ENCODE measurements around the gene SIK1.
"Not testable (repeated sequence)": the region's sequence is repeated elsewhere in the genome, so short reads cannot be mapped to it uniquely, and the experiment has no call there.

SIK1 gene

DNA sequence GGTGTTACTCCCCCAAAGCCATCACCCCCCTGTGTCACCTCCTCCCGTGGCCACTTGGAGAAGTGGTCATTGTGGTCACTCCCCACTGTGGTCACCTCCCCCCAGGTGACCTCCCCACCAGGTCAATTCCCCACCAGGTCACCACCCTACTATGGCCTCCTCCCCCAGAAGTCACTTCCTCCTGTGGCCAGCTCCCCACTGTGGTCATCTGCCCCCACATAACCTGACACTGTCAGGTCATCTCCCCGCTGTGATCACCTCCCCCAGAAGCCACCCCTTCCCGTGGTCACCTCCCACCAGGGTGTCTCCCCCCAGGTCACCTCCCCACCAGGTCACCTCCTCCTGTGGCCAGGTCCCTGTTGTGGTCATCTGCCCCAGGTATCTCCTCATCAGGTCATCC, 28.9 kb downstream of the SIK1 start:
- not testable (repeated sequence) for H3F3A ChIP-seq (ENCODE audit: insufficient read depth); H3K36me3 ChIP-seq (ENCODE audit: low read length); H3K27me3 ChIP-seq (ENCODE audit: low read length); H4K20me1 ChIP-seq (ENCODE audit: low read depth, low read length); H3K9me3 ChIP-seq (ENCODE audit: insufficient read depth, low read length); H3K9ac ChIP-seq (ENCODE audit: low read length); H2AFZ ChIP-seq (ENCODE audit: low read depth, low read length, severe bottlenecking); H3K79me2 ChIP-seq (ENCODE audit: insufficient read depth, low read length); H3K4me2 ChIP-seq (ENCODE audit: low read depth, low read length, poor library complexity, severe bottlenecking); H3K9me2 ChIP-seq (replicated peaks; ENCODE audit: insufficient read depth, low read length); H3K27ac ChIP-seq (ENCODE audit: low read depth, low read length); H3K4me3 ChIP-seq (ENCODE audit: insufficient read depth, low read length, poor library complexity, severe bottlenecking)

DNA sequence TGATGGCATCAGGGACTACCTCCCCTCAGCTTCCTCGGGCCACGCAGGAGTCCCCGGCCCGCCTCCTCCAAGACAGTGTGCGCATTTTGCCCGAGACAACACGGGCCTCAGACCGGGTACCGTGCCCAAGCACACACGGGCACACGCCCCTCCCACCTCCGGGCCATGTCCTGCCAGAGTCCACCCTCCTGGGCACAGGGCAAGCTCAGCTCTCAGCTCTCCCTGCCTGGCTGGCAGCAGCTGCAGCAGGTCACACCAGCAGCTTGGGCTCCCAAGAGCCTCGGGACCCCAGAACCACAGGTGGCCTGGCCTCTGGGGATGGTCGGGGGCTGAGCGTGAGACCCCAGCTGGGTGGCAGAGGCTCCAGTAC, 29.5 kb downstream of the SIK1 start:
- H3K36me3 ChIP-seq (ENCODE audit: low read length); H4K20me1 ChIP-seq (ENCODE audit: low read depth, low read length); H3K4me2 ChIP-seq (ENCODE audit: low read depth, low read length, poor library complexity, severe bottlenecking); H3K79me2 ChIP-seq (ENCODE audit: insufficient read depth, low read length); H2AFZ ChIP-seq (ENCODE audit: low read depth, low read length, severe bottlenecking); H3K9ac ChIP-seq (ENCODE audit: low read length); H3K27ac ChIP-seq (ENCODE audit: low read depth, low read length); H3K27me3 ChIP-seq (ENCODE audit: low read length); H3K9me3 ChIP-seq (ENCODE audit: insufficient read depth, low read length); H3K4me3 ChIP-seq (ENCODE audit: insufficient read depth, low read length, poor library complexity, severe bottlenecking); H3K9me2 ChIP-seq (replicated peaks; ENCODE audit: insufficient read depth, low read length); H3F3A ChIP-seq (ENCODE audit: insufficient read depth): not testable (repeated sequence)

DNA sequence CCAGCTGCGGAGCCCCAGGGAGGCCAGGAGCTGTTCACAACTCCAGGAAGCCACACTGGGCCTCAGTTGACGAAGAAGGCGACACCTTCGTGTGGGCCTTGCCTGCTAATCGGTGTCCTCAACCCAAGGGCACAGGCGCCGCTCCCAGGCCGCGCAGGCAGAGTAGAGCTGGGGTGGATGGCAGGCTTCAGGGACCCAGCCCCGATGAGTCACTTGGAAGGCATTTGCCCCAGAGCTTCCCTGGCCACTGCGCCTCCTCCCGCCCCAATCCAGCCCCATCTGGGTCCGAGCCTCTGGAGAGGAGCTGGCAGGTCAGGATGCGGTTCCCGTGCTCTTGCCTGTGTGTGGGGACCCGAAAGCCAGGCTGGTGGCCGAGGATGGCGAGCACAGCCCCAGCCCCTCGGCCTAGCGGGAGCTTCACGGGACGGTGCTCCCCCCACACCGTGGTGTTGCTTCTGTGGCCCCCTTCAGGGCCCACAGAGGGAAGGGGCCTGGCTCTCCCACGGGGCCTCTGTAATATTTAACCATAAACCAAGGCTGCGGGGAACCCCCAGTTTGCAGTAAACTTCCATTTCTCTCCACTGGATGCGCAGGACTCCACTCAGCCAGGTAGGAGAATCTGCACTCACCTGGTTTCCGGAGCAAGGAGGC, 30.0 kb downstream of the SIK1 start:
- not testable (repeated sequence) for H4K20me1 ChIP-seq (ENCODE audit: low read depth, low read length); H3K27ac ChIP-seq (ENCODE audit: low read depth, low read length); H3K4me3 ChIP-seq (ENCODE audit: insufficient read depth, low read length, poor library complexity, severe bottlenecking); H3K27me3 ChIP-seq (ENCODE audit: low read length); H3F3A ChIP-seq (ENCODE audit: insufficient read depth); H3K9me3 ChIP-seq (ENCODE audit: insufficient read depth, low read length); H3K79me2 ChIP-seq (ENCODE audit: insufficient read depth, low read length); H3K36me3 ChIP-seq (ENCODE audit: low read length); H3K9ac ChIP-seq (ENCODE audit: low read length); H2AFZ ChIP-seq (ENCODE audit: low read depth, low read length, severe bottlenecking); H3K4me2 ChIP-seq (ENCODE audit: low read depth, low read length, poor library complexity, severe bottlenecking); H3K9me2 ChIP-seq (replicated peaks; ENCODE audit: insufficient read depth, low read length)

DNA sequence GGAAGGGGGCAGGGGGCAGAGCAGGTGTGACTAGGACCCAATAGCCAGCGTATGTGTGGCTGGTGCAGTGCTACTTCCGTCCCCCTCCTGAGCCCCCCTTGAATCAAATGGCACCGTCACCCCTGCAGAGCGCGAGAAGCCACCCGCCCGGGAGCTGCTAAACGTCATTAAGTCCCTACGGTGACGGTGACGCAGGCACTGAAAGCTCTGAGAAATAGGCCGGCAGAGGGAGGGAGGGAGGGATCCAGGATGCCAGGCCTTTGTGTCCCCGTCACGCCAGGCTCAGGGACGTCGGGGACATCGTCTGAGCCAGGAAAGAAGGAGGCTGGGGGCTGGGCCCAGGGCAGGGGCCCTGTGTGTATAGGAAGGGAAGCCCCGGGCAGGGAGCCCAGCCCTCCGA, 43.6 kb downstream of the SIK1 start:
- not testable (repeated sequence) for H3F3A ChIP-seq (ENCODE audit: insufficient read depth); H3K9me2 ChIP-seq (replicated peaks; ENCODE audit: insufficient read depth, low read length); H3K9ac ChIP-seq (ENCODE audit: low read length); H3K79me2 ChIP-seq (ENCODE audit: insufficient read depth, low read length); H4K20me1 ChIP-seq (ENCODE audit: low read depth, low read length); H2AFZ ChIP-seq (ENCODE audit: low read depth, low read length, severe bottlenecking); H3K27ac ChIP-seq (ENCODE audit: low read depth, low read length); H3K9me3 ChIP-seq (ENCODE audit: insufficient read depth, low read length); H3K4me2 ChIP-seq (ENCODE audit: low read depth, low read length, poor library complexity, severe bottlenecking); H3K4me3 ChIP-seq (ENCODE audit: insufficient read depth, low read length, poor library complexity, severe bottlenecking); H3K36me3 ChIP-seq (ENCODE audit: low read length); H3K27me3 ChIP-seq (ENCODE audit: low read length)

- H3K27me3 ChIP-seq (ENCODE audit: low read length); H3K79me2 ChIP-seq (ENCODE audit: insufficient read depth, low read length); H3K9me2 ChIP-seq (replicated peaks; ENCODE audit: insufficient read depth, low read length); H4K20me1 ChIP-seq (ENCODE audit: low read depth, low read length); H3F3A ChIP-seq (ENCODE audit: insufficient read depth); H3K27ac ChIP-seq (ENCODE audit: low read depth, low read length); H3K9me3 ChIP-seq (ENCODE audit: insufficient read depth, low read length); H2AFZ ChIP-seq (ENCODE audit: low read depth, low read length, severe bottlenecking); H3K4me3 ChIP-seq (ENCODE audit: insufficient read depth, low read length, poor library complexity, severe bottlenecking); H3K9ac ChIP-seq (ENCODE audit: low read length); H3K36me3 ChIP-seq (ENCODE audit: low read length); H3K4me2 ChIP-seq (ENCODE audit: low read depth, low read length, poor library complexity, severe bottlenecking): not testable (repeated sequence)
Measured at GRCh38 chr21:43382902-43383301, 44.0 kb downstream of the SIK1 start.

DNA sequence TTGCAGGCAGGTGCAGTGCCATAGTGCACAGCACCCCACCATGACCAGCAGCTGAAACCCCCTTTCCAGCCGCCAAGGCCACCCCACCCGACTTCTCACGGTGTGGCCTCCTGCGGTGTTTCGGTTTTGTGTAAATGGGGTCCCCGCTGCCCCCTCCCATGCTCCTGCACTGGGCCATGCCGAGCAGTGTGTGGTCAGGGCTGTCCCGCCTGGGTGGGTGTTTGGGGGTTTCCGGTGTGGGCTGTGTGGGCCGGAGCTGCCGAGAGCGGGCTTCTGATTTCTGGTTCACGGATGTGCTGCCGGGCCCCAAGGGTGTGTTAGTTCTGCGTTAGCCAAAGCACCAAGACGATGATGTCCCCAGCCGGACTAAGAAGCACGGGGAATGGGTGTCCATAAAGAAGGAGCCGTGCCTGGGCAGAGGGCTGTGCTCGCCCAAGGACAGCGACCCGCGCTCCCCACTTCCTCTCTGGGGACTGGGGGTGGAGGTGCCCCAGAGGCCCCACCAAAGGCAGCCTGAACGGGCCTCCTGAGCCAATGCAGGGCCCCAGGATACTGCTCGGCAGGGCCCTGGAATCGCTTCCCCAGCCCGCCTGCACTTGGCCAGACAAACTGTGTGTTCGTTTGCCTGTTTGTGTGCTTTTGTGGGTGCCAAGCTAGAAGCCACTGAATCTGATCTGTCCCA, 45.9 kb downstream of the SIK1 start:
- not testable (repeated sequence) for H4K20me1 ChIP-seq (ENCODE audit: low read depth, low read length); H3K4me2 ChIP-seq (ENCODE audit: low read depth, low read length, poor library complexity, severe bottlenecking); H3K9ac ChIP-seq (ENCODE audit: low read length); H3K27me3 ChIP-seq (ENCODE audit: low read length); H3K36me3 ChIP-seq (ENCODE audit: low read length); H3K9me2 ChIP-seq (replicated peaks; ENCODE audit: insufficient read depth, low read length); H3K9me3 ChIP-seq (ENCODE audit: insufficient read depth, low read length); H2AFZ ChIP-seq (ENCODE audit: low read depth, low read length, severe bottlenecking); H3K79me2 ChIP-seq (ENCODE audit: insufficient read depth, low read length); H3F3A ChIP-seq (ENCODE audit: insufficient read depth); H3K4me3 ChIP-seq (ENCODE audit: insufficient read depth, low read length, poor library complexity, severe bottlenecking); H3K27ac ChIP-seq (ENCODE audit: low read depth, low read length)

DNA sequence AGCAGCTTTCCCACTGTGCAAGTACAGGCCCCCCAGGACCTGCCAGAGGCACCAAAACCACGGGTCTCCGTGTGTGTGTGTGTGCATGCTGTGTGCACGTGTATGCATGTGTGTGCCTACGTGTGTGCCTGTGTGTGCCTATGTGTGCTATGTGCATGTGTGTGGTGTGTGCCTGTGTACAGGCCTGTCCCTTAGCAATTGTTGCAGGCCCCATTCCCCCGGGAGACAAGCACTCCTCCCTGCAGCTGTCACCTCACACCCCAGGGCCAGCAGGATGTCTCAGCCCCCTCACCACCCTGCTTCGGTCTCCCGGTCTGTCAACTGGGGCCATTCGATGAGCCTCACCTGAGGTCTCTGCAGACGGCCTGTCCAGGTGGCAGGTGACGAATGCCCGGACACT, 46.6 kb downstream of the SIK1 start:
- H2AFZ ChIP-seq (ENCODE audit: low read depth, low read length, severe bottlenecking); H3F3A ChIP-seq (ENCODE audit: insufficient read depth); H4K20me1 ChIP-seq (ENCODE audit: low read depth, low read length); H3K27me3 ChIP-seq (ENCODE audit: low read length); H3K9me2 ChIP-seq (replicated peaks; ENCODE audit: insufficient read depth, low read length); H3K79me2 ChIP-seq (ENCODE audit: insufficient read depth, low read length); H3K9ac ChIP-seq (ENCODE audit: low read length); H3K4me2 ChIP-seq (ENCODE audit: low read depth, low read length, poor library complexity, severe bottlenecking); H3K4me3 ChIP-seq (ENCODE audit: insufficient read depth, low read length, poor library complexity, severe bottlenecking); H3K36me3 ChIP-seq (ENCODE audit: low read length); H3K27ac ChIP-seq (ENCODE audit: low read depth, low read length); H3K9me3 ChIP-seq (ENCODE audit: insufficient read depth, low read length): not testable (repeated sequence)

DNA sequence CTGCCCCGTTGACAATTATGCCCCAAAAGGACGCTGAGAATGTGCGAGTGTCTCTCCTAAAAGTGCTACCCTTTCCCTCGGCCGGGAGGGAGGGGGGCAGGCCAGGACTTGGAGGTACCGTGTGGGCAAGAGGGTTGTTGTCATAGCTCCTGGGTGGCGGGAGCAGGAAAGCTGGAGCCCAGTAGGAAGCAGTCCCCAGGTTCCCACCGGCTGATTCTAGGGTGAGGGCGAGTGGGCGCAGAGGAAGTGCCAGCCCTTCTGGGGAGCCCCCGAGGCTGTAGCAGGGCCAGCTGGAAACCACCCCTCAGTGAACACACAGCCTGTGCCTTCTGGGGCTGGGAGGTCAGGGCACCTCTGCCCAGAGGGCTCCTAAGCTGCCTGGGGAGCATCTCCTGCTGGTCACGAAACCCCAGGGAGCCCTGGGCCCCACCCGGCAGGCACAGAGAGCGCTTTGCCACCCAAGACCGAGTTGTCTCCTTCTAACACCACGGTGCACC, 47.3 kb downstream of the SIK1 start:
- not testable (repeated sequence) for H3K27me3 ChIP-seq (ENCODE audit: low read length); H3K9me3 ChIP-seq (ENCODE audit: insufficient read depth, low read length); H3K9ac ChIP-seq (ENCODE audit: low read length); H3F3A ChIP-seq (ENCODE audit: insufficient read depth); H3K79me2 ChIP-seq (ENCODE audit: insufficient read depth, low read length); H3K4me3 ChIP-seq (ENCODE audit: insufficient read depth, low read length, poor library complexity, severe bottlenecking); H3K27ac ChIP-seq (ENCODE audit: low read depth, low read length); H4K20me1 ChIP-seq (ENCODE audit: low read depth, low read length); H3K4me2 ChIP-seq (ENCODE audit: low read depth, low read length, poor library complexity, severe bottlenecking); H3K36me3 ChIP-seq (ENCODE audit: low read length); H2AFZ ChIP-seq (ENCODE audit: low read depth, low read length, severe bottlenecking); H3K9me2 ChIP-seq (replicated peaks; ENCODE audit: insufficient read depth, low read length)

Data from SU-DHL-6 (cell line).